Measurements from ENCODE around the gene XRCC5. TPM values are rescaled to one million over a fixed set of nuclear protein-coding genes. Genes with fewer than 3 reads are reported as not detected.

XRCC5 gene
- total and polyA plus RNA-seq, 2 of the 8 experiments (the other 6 are each of a cell fraction or from before 2014, with no cell fraction given), result 308 to 644 TPM

DNA sequence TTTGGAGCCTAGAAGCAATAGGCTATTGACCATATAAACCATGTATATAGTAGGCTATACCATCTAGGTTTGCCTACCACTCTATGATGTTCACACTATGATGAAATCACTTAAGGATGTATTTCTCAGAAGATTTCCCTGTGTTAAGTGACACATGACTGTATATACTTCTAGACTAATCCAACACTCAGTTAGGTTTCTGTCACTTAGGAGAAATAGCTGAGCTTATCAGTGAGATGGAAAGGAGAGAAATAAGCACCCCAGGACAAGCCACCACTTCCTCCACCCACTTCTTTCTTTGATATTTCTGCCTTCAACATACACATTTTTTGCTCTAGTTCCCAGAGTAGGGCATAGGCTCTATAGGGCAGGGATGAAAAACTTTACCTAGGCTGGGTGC, 35.4 kb upstream of the XRCC5 start:
- peaks cover 0 to 12% (median 0%) of the 10 kb centered on the region in 4 experiments; a peak in 1 of 8 replicates for H3K36me3 ChIP-seq (ENCODE audit: control insufficient read depth in 2 of 4, insufficient read depth in 4 of 4, low read length in 3 of 4)
- no peaks in the 10 kb centered on the region for H3K4me1 ChIP-seq (replicated peaks in 1 of 4; ENCODE audit: control insufficient read depth in 3 of 4, insufficient read depth in 4 of 4, low read length in 3 of 4)
- H4K20me1 ChIP-seq (replicated peaks in 1 of 2; ENCODE audit: control insufficient read depth in 1 of 2, insufficient read depth in 2 of 2, low read length in 2 of 2), result no peaks in the 10 kb centered on the region
- H2BK5ac ChIP-seq (ENCODE audit: low read depth, low read length), result no peak overlapping the region
- no peak overlapping the region for H2AFZ ChIP-seq (ENCODE audit: low read length)
- no peak overlapping the region for H3K56ac ChIP-seq (replicated peaks; ENCODE audit: insufficient read length, low read depth, low read length)
- H2BK12ac ChIP-seq (ENCODE audit: low read depth, low read length), result no peak overlapping the region
- H3K9ac ChIP-seq (replicated peaks in 1 of 4; ENCODE audit: extremely low read depth in 1 of 4, low read depth in 3 of 4, low read length in 3 of 4), result no peak overlapping the region
- no peak overlapping the region for H3K14ac ChIP-seq (ENCODE audit: insufficient read length)
- TF ChIP-seq RAD21 (IDR thresholded peaks at IDR 0.05 in 1 of 2, conservative IDR thresholded peaks at IDR 0.05 in 1 of 2; ENCODE audit: low read depth in 2 of 2, low read length in 2 of 2), result no peak
- TF ChIP-seq, protein P1, sequence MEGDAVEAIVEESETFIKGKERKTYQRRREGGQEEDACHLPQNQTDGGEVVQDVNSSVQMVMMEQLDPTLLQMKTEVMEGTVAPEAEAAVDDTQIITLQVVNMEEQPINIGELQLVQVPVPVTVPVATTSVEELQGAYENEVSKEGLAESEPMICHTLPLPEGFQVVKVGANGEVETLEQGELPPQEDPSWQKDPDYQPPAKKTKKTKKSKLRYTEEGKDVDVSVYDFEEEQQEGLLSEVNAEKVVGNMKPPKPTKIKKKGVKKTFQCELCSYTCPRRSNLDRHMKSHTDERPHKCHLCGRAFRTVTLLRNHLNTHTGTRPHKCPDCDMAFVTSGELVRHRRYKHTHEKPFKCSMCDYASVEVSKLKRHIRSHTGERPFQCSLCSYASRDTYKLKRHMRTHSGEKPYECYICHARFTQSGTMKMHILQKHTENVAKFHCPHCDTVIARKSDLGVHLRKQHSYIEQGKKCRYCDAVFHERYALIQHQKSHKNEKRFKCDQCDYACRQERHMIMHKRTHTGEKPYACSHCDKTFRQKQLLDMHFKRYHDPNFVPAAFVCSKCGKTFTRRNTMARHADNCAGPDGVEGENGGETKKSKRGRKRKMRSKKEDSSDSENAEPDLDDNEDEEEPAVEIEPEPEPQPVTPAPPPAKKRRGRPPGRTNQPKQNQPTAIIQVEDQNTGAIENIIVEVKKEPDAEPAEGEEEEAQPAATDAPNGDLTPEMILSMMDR (IDR thresholded peaks at IDR 0.05; ENCODE audit: control extremely low read depth in 1 of 3, insufficient read depth in 1 of 3, low read depth in 1 of 3, low read length in 3 of 3), result no peak
- no peak overlapping the region for H3K27ac ChIP-seq (ENCODE audit: low read depth, low read length)
- H3K4ac ChIP-seq (replicated peaks; ENCODE audit: insufficient read length, low read depth, low read length), result no peak overlapping the region
- H4K8ac ChIP-seq (ENCODE audit: extremely low read depth, insufficient read depth, low read length), result no peak overlapping the region
- no peak overlapping the region for H2BK20ac ChIP-seq (ENCODE audit: low read length)
- no peaks in the 10 kb centered on the region for H3K79me2 ChIP-seq (ENCODE audit: control insufficient read depth in 1 of 2, insufficient read depth in 2 of 2, low read length in 2 of 2)
- H3K27me3 ChIP-seq (replicated peaks in 1 of 4; ENCODE audit: control insufficient read depth in 3 of 4, extremely low read depth in 1 of 4, insufficient read depth in 3 of 4, low read length in 3 of 4), result no peaks in the 10 kb centered on the region
- no peak overlapping the region for H3K4me3 ChIP-seq (ENCODE audit: extremely low read depth in 1 of 4, insufficient read depth in 2 of 4, low read depth in 3 of 4, low read length in 4 of 4)
- no peak overlapping the region for H4K91ac ChIP-seq (replicated peaks; ENCODE audit: insufficient read length, low read length)
- H2BK120ac ChIP-seq (replicated peaks; ENCODE audit: low read depth, low read length), result no peak overlapping the region
- H3K23me2 ChIP-seq (ENCODE audit: low read depth, low read length), result no peaks in the 10 kb centered on the region
- peaks cover 2% of the 10 kb centered on the region; the same call in 1 of the 2 replicates for H3K79me1 ChIP-seq (ENCODE audit: low read depth, low read length)
- DNase-seq (ENCODE audit: low read depth in 1 of 2, low spot score in 2 of 2), result no peak
- H3K23ac ChIP-seq (ENCODE audit: insufficient read length), result no peak overlapping the region
- H3K9me3 ChIP-seq (ENCODE audit: insufficient read depth in 2 of 2, low read depth in 1 of 2, low read length in 1 of 2), result no peaks in the 10 kb centered on the region
- no peak overlapping the region for H2BK15ac ChIP-seq (ENCODE audit: low read length)
- H2AK5ac ChIP-seq (ENCODE audit: low read depth, low read length), result no peak overlapping the region
- H3K18ac ChIP-seq (ENCODE audit: extremely low read depth, low read length), result no peak overlapping the region
- H4K5ac ChIP-seq (ENCODE audit: insufficient read length, low read depth, low read length), result no peak overlapping the region
- no peak overlapping the region for H3K4me2 ChIP-seq (ENCODE audit: insufficient read depth in 1 of 2, low read depth in 2 of 2, low read length in 2 of 2)
- ChIA-PET POLR2A (ENCODE audit: partially characterized antibody) (no interaction called here), CTCF (ENCODE audit: partially characterized antibody) (interaction anchor here (0.7 to 1.5 kb wide), 2 partner anchors 8 to 1026 kb away, joined by 3 read pairs; partner anchors contain the start of genes PECR and TMEM169)
- no peak for FAIRE-seq

All from H1 (cell line).